Amygdala (tissue), 56 donors: Measurements from ENCODE around the gene ANXA8L1.
A peak's percentile ranks its signal among the peaks of the same experiment; 100 is the strongest.
"Not testable (repeated sequence)": the region's sequence is repeated elsewhere in the genome, so short reads cannot be mapped to it uniquely, and the experiment has no call there.

ENCODE experiments used
- DNase-seq, 56 donors: peaks; one replicate each; lab custom pipeline; 2025; lab: John Stamatoyannopoulos, UW

Gene ANXA8L1, protein sequence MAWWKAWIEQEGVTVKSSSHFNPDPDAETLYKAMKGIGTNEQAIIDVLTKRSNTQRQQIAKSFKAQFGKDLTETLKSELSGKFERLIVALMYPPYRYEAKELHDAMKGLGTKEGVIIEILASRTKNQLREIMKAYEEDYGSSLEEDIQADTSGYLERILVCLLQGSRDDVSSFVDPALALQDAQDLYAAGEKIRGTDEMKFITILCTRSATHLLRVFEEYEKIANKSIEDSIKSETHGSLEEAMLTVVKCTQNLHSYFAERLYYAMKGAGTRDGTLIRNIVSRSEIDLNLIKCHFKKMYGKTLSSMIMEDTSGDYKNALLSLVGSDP

GRCh38 chr10:46375406-46375805 is at the start of gene ANXA8L1:
Gene ANXA8L1 (plus strand): TSS chr10:46375776. CDS start chr10:46375852, 76 bp downstream.
- not testable (repeated sequence) for DNase-seq

GRCh38 chr10:46326066-46326465 is 49.5 kb upstream of the ANXA8L1 start:
- DNase-seq = no peak

DNA sequence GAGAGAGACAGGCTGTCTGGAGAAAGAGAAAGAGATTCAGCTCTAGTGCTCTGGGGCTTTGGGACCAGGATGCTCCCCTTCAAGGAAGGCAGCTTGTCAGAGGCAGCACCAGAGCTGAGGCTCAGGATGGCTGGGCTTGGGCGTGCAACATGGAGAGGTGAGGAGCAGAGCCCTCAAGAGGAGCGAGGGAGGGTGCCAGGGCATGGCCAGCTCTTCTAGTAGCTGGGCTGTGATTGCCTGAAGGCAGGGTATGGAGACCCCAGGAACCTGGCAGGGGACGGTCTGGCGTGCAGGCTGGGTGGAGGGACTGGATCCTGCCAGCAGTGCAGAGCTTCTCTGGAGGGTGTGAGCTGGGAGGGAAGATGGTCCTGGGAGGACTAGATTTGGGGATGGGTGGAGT is 48.6 kb upstream of the ANXA8L1 start:
- DNase-seq = no peak

DNA sequence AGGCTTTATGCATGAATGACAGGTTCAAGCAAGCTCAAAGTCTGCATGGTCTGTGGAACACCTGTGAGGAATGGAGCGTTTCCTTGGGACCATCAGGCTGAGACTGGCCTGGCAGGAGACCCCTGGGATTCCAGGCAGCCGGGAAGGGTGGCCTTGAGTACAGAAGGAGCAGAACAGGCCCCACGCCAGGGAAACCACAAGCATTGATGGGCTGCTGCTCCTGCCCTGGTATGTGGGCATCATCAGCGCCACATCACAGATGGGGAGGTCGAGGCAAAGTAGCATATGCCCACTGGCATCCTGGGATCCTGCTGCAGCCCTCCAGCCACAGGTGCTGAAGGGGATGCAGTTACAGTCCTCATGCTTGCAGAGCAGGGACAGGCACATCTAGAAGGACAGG is 47.9 kb upstream of the ANXA8L1 start:
- DNase-seq = no peak

- peak in 47 of 56 donors; percentile 21 to 95 (median 64) for DNase-seq
Observed at GRCh38 chr10:46328853-46329689, 46.5 kb upstream of the ANXA8L1 start.

GRCh38 chr10:46329690-46330016 is 45.9 kb upstream of the ANXA8L1 start:
- DNase-seq = peak in 1 of 56 donors; percentile 60

DNA sequence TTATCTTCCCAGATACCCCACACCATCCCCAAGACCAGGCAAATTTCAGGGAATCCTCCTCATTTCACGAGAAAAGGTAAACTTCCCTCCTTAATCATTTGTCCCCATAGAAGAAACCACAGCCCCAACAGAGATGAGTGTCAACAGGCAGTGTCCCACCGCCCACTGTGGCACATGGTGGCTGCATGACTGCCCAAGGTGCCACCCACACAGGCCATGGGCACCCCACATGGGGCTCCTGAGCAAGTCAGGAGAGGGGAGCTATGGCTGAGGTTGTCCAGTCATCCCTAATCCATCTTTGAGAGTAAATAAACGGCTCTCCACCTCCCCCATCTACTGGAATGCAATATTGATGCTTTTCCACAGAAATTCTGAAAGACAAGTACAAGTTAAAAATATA is 44.7 kb upstream of the ANXA8L1 start:
- no peak for DNase-seq

- not testable (repeated sequence) for DNase-seq
Observed at GRCh38 chr10:46365484-46365883, 10.1 kb upstream of the ANXA8L1 start.

DNA sequence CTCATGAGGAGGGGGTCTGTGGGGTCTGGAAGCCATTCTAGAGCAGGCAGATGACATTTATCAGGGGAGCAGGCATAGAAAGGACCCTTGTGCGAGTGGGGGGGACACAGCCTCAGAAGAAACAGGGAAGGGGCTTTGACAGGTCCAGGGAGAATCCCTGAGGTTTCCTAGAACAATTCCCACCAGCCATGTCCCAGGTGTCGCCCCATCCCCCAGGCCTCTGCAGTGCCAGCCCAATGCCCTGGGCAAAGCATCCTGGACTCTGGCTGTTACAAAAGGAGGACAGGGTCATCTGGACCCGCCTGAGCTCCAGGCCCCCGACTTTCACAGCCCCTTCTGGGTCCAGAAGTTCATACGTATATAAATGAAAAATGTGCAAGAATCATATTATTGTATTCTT is 8.4 kb upstream of the ANXA8L1 start:
- DNase-seq = not testable (repeated sequence)

- DNase-seq = not testable (repeated sequence)
Observed at GRCh38 chr10:46367666-46368240, 7.8 kb upstream of the ANXA8L1 start.

DNA sequence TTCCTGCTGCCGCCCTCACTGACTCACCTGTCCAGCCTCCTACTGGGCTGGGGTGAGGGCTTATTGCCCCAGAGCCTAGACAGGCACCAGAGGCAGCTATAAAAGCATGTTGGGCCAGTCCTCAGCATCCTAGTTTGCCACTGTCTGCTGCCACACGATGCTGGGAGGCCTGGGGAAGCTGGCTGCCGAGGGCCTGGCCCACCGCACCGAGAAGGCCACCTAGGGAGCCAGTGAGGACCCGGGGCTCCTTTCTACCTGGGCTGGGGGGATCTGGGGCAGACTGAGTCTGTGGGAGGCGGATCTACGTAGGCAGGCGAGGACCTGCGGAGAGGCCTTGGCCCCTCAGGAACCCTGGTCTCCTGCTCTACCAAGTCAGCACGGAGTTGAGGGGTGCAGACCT is 6.6 kb upstream of the ANXA8L1 start:
- not testable (repeated sequence) for DNase-seq

- not testable (repeated sequence) for DNase-seq
Observed at GRCh38 chr10:46374410-46374809, 1.2 kb upstream of the ANXA8L1 start.

GRCh38 chr10:46377022-46377421 is 1.4 kb downstream of the ANXA8L1 start:
- DNase-seq = not testable (repeated sequence)

GRCh38 chr10:46377651-46378050 is 2.1 kb downstream of the ANXA8L1 start:
- DNase-seq = not testable (repeated sequence)

DNA sequence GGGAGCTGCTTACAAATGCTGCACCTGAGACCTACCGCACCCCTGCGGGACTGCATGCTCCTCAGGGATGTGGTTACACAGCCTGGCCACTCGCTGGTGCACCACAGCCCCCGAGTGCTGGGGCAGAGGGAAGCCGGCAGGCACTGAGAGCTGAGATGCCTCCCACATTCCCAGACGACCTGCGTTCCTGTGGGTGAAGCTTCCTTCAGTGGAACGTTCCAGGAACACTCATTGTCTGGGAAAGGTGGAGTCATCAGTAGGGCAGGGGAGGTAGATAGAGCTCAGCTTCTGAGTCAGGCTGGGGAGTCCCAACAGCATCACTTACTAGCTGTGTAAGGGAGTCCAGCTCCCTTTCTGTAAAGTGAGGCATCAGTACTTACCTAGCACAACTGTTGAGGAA is 2.5 kb downstream of the ANXA8L1 start:
- not testable (repeated sequence) for DNase-seq

DNA sequence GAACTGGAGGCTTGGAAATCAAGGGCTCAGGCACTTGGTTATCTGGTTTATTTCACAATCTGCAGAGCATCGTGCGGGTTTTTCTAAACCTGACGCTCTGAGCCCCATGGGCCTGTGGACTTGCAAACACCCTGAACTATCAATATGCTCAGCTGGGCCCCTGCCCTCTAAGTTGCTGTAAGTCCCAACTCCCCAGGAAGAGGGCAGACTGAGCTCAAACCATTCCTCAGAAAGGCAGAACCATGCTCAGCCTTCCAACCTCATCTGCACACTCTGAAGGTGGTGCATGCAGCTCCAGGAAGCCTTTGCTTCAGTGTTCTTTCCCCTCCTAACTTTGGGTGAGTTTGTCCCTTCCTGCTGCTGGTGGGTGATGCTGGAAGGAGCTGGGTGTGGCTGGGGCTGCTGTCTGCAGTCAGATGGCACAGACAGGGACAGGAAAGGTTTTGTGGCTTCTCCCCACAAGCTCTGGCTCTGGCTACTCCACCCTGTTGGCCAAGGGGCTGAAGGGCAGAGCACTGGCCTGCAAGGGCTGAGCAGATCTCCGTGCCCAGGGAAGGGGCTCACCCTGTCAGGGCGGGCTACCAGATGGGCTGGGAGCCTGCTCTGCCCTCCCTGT is 3.8 kb downstream of the ANXA8L1 start:
- DNase-seq = not testable (repeated sequence)

GRCh38 chr10:46385858-46386257 is 10.3 kb downstream of the ANXA8L1 start:
- not testable (repeated sequence) for DNase-seq

DNA sequence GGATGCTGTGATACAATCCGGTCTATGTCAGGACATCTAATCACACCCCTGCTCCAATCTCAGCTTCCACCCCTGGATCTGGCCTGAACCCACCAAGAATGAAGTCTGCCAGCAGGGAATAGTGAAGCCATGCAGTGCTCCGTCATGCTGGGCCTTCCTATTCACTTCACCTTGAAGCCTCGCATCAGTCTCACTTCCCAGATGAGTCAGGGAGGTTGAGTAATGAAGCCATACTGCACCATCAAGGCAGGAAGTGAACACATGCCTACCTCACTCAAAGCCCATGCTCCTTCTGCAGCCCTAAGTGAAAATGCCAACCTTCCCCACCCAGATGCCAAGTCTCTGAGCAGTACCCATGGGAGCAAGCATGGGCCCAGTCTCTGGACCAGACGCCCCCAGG is 11.1 kb downstream of the ANXA8L1 start:
- not testable (repeated sequence) for DNase-seq

DNA sequence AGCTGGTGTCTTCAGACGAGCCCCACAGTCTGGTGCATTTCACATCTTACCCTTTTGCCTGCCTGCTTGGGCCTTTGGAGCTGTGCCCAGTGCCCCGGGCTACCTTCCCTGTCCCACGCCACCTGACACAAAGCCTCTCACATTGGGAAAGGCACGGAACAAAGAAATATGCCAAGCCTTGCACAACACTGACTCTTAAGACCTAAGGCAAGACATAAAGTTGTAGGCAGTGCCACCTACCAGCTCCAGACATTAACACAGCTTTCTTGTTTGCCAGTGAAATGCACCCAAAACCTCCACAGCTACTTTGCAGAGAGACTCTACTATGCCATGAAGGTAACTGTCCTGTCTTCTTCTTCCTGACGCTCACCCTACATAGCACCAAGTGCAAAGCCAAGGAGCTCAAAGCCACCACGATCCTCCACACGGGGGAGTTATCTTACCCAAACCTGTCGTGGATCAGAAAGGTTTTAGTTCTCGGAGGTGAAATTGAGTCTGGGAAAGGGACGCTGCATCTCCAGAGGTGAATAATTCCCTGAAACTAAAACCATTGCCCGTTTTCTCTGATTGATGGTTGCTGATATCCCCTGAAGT is 11.8 kb downstream of the ANXA8L1 start:
- DNase-seq = not testable (repeated sequence)

DNA sequence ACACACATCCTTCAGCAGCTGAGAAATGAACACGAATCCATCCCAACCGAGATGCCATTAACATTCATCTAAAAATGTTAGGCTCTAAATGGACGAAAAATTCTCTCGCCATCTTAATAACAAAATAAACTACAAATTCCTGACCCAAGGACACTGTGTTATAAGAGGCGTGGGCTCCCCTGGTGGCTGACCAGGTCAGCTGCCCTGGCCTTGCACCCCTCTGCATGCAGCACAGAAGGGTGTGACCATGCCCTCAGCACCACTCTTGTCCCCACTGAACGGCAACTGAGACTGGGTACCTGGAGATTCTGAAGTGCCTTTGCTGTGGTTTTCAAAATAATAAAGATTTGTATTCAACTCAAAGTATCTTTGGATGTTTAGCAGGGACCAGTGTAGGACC is 15.8 kb downstream of the ANXA8L1 start:
- DNase-seq = not testable (repeated sequence)
